ENCODE measurements around the gene MISP3.

MISP3 gene

DNA sequence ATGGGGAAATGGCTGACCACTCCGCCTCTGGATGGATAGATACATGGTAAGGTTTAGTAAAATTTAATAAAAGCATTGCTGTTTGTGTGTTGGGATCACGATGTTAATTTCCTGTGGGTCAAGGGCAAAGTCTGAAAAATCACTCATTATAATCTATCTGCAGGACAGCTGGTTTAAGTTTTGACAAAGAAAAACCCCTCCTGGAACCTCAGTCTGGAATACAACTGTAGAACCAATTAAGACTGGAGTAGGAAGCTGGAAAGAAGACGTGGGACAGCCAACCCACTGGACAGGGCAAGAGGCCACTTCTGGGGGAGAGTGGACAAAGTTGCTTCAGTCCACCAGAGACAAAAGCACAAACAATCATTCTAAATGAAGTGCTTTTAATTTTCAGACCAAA is 46.6 kb downstream of the MISP3 start:
- Histone ChIP-seq H3K4me3 (ENCODE audit: low read depth, low read length, poor library complexity, severe bottlenecking) (peak overlapping the region; percentile 69), H3K4me1 (ENCODE audit: insufficient read depth, low read length, severe bottlenecking) (peaks cover 36% of the 10 kb centered on the region), H3K27me3 (ENCODE audit: insufficient read depth, low read length) (no peaks in the 10 kb centered on the region), H3K9me3 (ENCODE audit: low read length) (no peaks in the 10 kb centered on the region), H2AFZ (ENCODE audit: low read length) (no peak overlapping the region), H3K79me2 (ENCODE audit: insufficient read depth, low read length) (no peaks in the 10 kb centered on the region), H3F3A (ENCODE audit: insufficient read depth, low read length) (0 out of 2 replicates have a peak, but pooled peaks cover 4% of the 10 kb centered on the region), H3K9me2 (ENCODE audit: low read depth, low read length) (no peaks in the 10 kb centered on the region), H3K9ac (ENCODE audit: low read length) (peak overlapping the region; percentile 75; the same call in 1 of the 2 replicates), H4K20me1 (ENCODE audit: insufficient read depth, low read length) (no peaks in the 10 kb centered on the region), H3K27ac (ENCODE audit: low read depth, low read length, poor library complexity, severe bottlenecking) (peak overlapping the region; percentile 63), H3K4me2 (ENCODE audit: low read length) (peak overlapping the region; percentile 92; the same call in 1 of the 2 replicates), H3K36me3 (ENCODE audit: insufficient read depth, low read length) (peaks cover 9% of the 10 kb centered on the region)
- TF ChIP-seq EZH2 (IDR thresholded peaks at IDR 0.05; ENCODE audit: borderline replicate concordance, low read length): no peak
- TF ChIP-seq, protein P1, sequence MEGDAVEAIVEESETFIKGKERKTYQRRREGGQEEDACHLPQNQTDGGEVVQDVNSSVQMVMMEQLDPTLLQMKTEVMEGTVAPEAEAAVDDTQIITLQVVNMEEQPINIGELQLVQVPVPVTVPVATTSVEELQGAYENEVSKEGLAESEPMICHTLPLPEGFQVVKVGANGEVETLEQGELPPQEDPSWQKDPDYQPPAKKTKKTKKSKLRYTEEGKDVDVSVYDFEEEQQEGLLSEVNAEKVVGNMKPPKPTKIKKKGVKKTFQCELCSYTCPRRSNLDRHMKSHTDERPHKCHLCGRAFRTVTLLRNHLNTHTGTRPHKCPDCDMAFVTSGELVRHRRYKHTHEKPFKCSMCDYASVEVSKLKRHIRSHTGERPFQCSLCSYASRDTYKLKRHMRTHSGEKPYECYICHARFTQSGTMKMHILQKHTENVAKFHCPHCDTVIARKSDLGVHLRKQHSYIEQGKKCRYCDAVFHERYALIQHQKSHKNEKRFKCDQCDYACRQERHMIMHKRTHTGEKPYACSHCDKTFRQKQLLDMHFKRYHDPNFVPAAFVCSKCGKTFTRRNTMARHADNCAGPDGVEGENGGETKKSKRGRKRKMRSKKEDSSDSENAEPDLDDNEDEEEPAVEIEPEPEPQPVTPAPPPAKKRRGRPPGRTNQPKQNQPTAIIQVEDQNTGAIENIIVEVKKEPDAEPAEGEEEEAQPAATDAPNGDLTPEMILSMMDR (IDR thresholded peaks at IDR 0.05; ENCODE audit: low read length): no peak

DNA sequence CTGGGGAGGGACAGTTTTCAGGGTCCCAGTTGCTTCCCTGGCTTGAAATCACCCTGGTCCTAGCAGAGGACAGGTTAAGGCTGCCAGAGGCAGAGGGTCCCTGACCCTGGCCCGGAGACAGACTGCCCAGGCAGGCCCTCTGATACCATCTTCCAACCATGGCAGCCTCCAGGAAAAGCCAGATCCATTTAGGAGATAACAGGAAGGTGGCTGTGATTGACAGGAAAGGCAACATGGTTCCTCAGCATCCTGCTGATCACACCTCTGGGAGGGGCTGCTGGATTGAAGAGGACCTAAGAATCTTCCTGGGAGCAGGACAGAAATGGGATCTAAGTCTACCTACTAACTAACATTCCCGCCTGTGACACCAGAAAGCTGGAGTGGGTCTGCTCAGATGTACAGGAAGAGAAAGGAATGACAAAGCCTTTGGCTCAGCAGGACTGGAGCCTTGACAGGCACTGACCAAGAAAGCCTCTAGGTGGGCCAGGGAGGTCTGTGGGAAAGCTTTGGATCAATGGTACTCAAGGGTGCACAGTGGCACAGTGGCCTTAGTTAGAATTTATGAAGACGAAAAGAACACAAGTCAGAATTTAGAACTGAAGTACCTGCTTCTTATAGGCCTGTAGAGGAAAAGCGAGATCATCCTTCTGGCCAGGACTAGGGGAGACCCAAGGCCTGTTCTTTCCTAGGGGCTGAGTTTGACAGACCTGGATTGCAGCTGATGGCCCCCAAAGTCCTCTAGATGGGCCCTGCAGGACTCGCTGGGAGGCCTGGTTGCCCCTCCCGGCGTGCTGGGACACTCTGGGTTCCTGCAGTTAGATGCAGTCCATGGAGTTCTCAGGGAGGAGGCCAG is 47.3 kb downstream of the MISP3 start:
- Histone ChIP-seq H3K27ac (ENCODE audit: low read depth, low read length, poor library complexity, severe bottlenecking) (peak overlapping the region; percentile 63), H3K27me3 (ENCODE audit: insufficient read depth, low read length) (no peaks in the 10 kb centered on the region), H4K20me1 (ENCODE audit: insufficient read depth, low read length) (no peaks in the 10 kb centered on the region), H3K79me2 (ENCODE audit: insufficient read depth, low read length) (no peaks in the 10 kb centered on the region), H3K4me2 (ENCODE audit: low read length) (no peak overlapping the region), H3K9ac (ENCODE audit: low read length) (no peak overlapping the region), H3K9me2 (ENCODE audit: low read depth, low read length) (no peaks in the 10 kb centered on the region), H3K4me3 (ENCODE audit: low read depth, low read length, poor library complexity, severe bottlenecking) (no peak overlapping the region), H3F3A (ENCODE audit: insufficient read depth, low read length) (0 out of 2 replicates have a peak, but pooled peaks cover 4% of the 10 kb centered on the region), H2AFZ (ENCODE audit: low read length) (no peak overlapping the region), H3K9me3 (ENCODE audit: low read length) (no peaks in the 10 kb centered on the region), H3K36me3 (ENCODE audit: insufficient read depth, low read length) (peaks cover 16% of the 10 kb centered on the region), H3K4me1 (ENCODE audit: insufficient read depth, low read length, severe bottlenecking) (peaks cover 31% of the 10 kb centered on the region)
- TF ChIP-seq EZH2 (IDR thresholded peaks at IDR 0.05; ENCODE audit: borderline replicate concordance, low read length): no peak
- TF ChIP-seq, protein P1 (IDR thresholded peaks at IDR 0.05; ENCODE audit: low read length): no peak

DNA sequence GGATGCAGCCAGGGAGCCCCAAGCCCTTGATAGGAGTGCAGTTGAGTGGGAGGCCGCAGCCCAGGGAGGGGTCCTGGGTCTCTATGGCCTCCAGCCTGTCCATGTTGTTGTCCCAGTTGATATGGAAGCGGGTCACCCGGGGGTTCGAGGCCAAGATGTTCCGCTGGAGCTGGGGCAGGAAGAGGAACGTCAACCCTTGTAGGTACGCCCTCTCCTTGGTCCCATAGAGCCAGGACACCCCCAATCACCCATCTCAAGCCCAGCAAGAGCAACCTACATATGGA is 47.9 kb downstream of the MISP3 start:
- no peak for TF ChIP-seq EZH2 (IDR thresholded peaks at IDR 0.05; ENCODE audit: borderline replicate concordance, low read length)
- TF ChIP-seq, protein P1 (IDR thresholded peaks at IDR 0.05; ENCODE audit: low read length): no peak
- Histone ChIP-seq H3K27ac (ENCODE audit: low read depth, low read length, poor library complexity, severe bottlenecking) (no peak overlapping the region), H3K4me2 (ENCODE audit: low read length) (no peak overlapping the region), H3K4me3 (ENCODE audit: low read depth, low read length, poor library complexity, severe bottlenecking) (no peak overlapping the region), H3F3A (ENCODE audit: insufficient read depth, low read length) (0 out of 2 replicates have a peak, but pooled peaks cover 4% of the 10 kb centered on the region), H3K79me2 (ENCODE audit: insufficient read depth, low read length) (no peaks in the 10 kb centered on the region), H3K9me3 (ENCODE audit: low read length) (no peaks in the 10 kb centered on the region), H3K4me1 (ENCODE audit: insufficient read depth, low read length, severe bottlenecking) (peaks cover 26% of the 10 kb centered on the region), H3K9me2 (ENCODE audit: low read depth, low read length) (no peaks in the 10 kb centered on the region), H4K20me1 (ENCODE audit: insufficient read depth, low read length) (no peaks in the 10 kb centered on the region), H2AFZ (ENCODE audit: low read length) (no peak overlapping the region), H3K36me3 (ENCODE audit: insufficient read depth, low read length) (peaks cover 22% of the 10 kb centered on the region), H3K27me3 (ENCODE audit: insufficient read depth, low read length) (no peaks in the 10 kb centered on the region), H3K9ac (ENCODE audit: low read length) (no peak overlapping the region)

All from OCI-LY1 (cell line).